A172 (cell line): ENCODE data around the gene SLC12A5. TPM values are rescaled to one million over a fixed set of nuclear protein-coding genes. Genes with fewer than 3 reads are reported as not detected.

Experiments used
- DNase-seq: peaks from one replicate; pipeline ENCODE4 v3.0.0-alpha.2; 2015; ENCODE audit warnings: low spot score
- total RNA-seq: library from RNA; depleted of rRNA; stranded (reverse); fragments of >200 nt; shearing (Covaris generic); gene quantifications from 2 replicates; pipeline ENCODE4 v1.2.3, GENCODE V29; 2014

The SLC12A5 gene
- total RNA-seq, 1 experiment from 2014 or later = 0.90 TPM

DNA sequence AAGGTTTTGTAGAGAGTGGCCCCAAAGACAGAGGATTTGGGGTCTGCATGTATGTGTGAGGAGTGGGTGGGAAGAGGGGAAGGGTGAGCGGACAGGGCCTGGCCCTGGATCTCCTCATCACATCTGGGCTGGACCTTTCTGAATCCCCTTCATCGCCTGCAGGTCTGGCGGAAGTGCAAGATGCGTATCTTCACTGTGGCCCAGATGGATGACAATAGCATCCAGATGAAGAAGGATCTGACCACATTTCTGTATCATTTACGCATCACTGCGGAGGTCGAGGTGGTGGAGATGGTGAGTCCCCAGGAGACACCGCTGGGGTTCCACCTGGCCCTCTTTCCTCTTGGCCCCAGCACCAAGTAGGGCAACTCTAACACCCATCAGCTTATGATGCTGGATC lies 24.4 kb downstream of the SLC12A5 start:
- DNase-seq = no peak

DNA sequence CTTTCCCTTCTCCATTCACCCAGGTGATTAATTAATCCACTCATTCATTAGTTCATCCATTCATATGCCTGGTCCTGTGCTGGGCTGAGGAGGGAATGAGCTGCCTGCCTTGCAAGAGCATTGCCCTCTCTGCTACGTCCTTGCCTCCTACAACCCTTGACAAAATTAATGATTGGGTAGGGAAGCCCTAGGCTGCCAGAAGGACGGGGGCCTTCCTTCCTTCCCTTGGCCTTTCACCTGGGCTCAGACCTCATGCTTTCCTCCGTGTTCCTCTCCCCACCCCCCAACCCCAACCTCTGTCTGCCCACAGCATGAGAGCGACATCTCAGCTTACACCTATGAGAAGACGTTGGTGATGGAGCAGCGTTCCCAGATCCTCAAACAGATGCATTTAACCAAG lies 25.6 kb downstream of the SLC12A5 start:
- DNase-seq = no peak

DNA sequence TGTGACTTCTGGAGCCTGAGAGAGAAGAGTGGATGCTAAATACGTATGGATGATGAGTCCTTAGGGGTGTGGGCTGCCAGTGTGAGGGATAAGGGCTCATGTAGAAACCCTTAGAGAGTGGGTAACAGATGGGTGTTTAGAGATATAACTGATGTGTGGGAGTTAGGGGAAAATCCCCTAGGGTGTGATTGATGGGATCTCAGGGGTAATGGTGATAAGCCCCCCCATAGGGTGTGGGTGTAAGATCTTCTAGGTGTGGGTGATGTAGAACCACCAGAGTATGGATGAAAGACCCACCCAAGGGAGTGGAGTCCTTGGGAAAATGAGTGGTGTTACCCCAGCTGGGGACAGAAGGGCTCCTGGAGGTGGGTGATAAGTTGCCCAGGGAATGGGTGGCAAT lies 26.3 kb downstream of the SLC12A5 start:
- DNase-seq = no peak

DNA sequence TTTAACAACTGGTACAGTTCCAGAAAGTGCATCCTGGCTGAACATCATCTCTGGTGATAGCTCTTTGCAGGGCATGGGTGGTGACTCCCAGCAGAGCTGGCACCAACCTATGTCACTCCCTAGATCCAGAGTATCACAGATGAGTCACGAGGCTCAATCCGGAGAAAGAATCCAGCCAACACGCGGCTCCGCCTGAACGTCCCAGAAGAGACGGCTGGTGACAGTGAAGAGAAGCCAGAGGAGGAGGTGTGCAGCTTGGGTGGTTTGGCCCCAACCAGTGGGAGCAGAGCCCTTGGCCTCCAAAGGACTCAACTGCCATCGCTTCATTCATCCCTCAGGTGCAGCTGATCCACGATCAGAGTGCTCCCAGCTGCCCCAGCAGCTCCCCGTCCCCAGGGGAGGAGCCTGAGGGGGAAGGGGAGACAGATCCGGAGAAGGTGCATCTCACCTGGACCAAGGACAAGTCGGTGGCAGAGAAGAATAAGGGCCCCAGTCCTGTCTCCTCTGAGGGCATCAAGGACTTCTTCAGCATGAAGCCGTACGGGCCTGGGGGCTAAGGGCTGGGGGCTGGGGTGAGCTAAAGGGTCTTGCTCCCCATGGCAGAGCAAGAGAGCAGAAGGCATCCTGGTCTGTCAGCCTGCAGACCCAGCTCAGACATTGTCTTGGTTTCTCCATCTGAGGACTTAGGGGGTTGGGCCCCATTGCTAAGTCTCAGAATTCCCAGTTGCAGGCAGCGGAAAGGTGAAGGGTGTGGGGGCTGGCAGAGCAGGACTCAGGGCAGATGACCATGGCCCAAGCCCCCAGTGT lies 27.2 kb downstream of the SLC12A5 start:
- no peak for DNase-seq

DNA sequence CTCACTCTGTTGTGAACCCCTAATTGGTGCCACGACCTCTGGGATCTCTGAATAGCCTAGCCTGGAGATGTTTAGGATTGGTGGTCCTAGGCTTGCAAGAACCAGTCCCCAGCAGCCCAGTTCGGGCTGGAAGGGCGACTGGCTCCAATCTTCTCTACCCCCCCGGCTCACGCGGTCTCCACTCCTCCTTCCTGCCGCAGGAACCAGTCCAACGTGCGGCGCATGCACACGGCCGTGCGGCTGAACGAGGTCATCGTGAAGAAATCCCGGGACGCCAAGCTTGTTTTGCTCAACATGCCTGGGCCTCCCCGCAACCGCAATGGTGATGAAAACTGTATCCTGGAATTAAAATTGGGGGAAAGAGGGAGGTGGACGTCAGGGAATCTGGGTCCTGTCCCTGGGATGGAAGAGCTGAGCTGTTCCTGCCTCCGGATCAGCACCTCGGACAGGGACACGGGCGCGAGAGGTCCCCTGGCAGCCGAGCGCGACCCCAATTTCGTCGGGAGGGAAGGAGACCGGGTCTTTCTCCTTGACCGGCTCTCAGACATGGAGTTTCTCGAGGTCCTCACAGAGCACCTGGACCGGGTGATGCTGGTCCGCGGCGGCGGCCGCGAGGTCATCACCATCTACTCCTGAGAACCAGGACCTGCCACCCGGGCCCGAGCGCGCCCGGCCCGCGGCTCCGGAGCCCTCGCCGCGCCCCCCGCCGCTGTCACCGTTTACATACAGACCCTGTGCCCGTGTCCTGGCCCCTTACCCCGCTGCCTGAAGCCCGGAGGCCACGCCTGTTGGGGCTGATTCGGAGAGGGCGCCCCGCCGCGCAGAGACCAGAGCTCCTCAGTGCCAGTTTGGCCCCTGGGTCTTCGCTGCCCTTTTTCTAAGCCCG lies 28.2 kb downstream of the SLC12A5 start:
- no peak for DNase-seq

DNA sequence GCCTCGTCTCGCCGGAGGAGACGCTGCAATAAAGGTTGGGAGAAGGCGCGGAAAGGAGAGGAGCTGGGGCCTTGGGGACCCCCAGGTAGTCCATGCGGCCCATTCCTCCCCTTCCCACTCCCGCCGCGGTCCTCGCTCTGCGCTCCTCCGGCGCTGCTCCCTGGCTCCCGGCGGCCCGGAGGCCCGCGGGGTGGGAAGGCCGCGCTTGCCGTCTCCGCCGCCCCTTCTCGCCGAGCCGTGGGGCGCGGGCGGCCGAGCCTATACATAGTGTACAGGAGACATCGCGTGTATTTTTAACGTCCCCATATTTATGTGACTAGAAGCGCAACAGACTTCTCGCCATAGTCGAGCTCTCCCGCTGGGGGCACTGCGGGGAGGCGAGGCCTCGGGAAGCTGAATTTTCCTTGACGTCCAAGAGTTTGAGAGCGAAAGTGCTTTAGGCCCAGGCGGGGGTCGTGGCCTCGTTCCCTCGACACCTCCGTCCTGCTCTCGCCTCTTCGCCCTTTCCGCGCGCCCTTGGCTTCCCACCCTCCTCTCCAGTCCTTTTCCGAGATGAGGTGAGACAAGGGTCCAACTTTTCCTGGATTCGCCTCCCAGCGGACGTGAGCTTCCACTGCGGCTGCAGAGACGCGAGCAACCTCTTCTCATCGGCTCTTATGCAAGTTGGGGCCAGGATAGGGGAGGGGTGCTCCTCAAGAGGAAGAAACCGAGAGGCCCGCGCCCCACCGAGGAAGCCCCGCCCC lies 29.0 kb downstream of the SLC12A5 start:
- no peak for DNase-seq

DNA sequence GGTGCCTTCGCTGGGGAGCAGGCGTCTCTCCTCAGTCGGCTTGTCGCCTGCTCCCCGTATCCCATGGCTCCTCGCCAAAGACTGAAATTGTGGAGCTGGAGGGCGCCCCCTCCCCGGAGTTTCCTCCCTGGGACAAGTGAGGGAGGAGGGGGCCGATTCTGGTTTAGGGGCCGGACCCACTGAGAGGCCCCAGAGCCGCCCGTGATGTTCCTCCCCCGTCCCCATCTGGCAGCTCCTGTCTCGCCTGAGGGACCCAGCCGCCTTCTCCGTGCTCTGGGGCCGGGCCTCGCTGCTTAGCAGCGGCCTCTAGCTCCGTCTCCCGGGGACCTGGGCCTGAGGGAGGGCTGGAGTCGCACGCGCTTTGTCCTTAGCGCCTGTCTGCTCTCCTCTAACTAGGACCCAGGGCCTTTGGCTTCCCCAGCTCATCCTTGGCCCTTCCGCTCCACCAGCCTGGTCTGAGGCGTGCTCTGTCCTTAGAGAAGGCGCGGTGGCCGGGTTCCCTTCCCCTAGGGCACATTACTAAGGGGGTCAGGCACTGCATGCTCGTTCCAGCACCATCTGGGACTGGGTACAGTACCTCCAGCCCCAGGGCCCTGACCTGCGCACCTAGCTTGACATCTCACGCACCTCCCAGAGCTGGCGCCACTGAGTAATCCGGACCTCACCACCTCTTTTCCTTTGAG lies 29.7 kb downstream of the SLC12A5 start:
- DNase-seq = no peak

DNA sequence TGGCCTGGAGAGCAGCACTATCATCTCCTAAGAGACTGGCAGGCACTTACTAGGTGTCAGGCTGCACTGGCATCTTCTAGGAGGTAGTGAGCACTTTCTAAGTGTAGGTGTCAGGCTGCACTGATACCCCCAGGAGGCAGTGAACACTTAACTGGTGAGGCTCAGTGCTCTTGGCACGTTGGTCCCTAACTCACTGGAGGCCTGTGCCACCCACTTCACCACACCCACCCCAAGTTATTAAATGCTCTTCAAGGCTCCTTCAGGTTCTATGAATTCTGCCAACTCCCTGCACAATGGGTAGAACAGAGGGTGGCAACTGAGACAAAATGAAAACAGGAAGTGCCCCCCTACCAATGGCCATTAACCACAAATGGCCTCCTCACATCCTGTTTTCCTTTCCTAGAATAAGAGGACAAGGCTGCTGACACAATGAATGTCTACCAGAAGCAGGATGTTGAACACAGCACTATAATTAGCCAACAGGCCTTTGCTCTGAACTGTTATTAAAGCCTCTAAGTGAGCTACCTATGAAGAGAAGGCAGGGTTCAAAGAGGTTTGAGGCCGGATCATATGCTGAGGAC lies 31.4 kb downstream of the SLC12A5 start:
- peak; percentile 40 for DNase-seq

DNA sequence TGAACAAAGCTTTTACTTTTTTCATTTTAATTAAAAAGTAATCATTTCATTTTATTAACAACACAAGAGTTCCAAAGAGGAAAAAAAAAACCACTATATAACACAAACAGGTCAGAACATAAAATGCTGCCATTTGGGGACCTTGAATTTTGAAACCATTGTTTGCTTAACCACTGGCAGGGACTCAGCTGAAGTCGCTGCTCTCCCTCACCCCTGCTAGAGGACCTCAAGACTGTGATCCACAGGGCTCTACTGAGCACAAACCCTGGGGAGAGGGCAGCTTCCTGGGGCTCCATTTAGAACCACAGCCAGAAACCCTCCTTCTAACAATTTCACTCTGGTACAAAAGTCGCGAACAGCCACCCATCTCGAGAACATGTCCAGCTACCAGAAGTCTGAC lies 32.0 kb downstream of the SLC12A5 start:
- DNase-seq = no peak

DNA sequence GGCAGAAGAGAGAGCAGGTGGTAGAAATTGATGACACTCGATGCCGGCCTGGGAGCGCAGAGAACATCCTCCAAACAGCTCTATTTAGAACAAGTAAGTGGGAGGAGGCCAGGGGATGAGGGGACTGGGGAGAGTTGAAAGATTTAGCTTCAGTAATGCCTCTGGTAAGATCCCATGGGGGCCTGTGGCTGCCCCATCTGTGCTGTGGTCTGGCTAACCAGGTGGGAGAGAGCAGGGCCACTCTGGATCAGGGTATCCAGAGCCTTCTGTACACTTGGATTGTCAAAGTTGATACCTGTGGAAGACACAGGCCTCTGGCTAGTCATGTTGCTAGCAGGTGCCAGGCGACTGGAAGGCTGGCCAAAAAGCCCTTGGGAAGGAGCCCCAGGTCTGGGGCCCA lies 33.1 kb downstream of the SLC12A5 start:
- DNase-seq = no peak

DNA sequence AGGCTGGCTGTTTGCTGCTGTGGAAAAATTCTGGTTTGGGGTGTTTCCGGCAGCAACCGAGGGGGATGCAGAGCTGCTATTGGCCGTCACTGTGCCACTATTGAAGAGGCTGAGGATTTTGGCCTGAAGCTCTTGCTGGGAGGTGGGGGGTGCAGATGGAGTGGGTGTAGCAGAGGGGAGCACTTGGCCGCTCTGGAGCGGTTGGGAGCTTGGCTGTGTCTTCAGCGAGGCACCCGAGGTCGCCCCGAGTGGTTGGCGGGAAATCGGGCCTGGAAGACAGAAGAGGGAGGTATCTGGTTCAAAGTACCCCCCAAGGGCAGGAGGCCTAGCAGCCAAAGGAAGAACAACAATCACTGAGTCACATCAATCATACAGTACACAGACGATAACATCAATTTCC lies 33.6 kb downstream of the SLC12A5 start:
- DNase-seq = no peak

DNA sequence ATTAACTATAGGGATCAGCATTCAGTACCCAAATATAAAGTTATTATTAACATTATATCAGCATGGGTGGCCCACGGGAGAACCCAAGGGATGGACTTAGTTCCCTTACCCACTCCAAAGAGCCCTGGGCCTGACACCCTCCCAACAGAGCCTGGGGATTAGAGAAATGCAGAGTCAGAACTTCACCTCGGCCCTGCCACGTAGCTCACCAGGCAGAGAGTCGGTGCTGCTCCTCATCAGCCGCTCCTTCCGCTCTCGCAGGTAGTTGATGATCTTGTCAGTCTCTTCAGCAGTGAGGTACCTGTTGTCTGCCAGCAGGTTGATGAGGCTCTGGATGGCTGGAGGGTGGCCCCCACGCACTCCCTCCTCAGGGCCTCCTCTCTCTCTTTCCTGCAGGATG lies 34.1 kb downstream of the SLC12A5 start:
- DNase-seq = no peak

DNA sequence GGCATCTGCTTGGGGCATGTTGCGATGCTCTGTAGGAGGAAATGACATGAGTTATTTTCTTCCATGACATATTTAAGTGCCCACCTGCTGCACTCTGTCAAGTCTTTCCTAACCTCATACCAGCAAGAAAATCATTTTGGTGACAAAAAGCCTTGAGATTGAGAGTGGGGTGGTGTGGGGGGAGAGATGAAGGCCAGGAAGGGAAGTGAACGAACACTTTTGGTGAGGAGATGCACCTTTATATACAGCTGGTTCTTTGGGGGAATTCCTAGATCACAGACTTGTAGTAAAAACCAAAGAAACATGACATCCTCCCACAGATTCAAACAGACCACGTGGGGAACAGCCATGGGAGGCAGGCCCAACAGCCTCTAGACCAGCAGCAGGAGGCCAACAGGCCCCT lies 34.6 kb downstream of the SLC12A5 start:
- no peak for DNase-seq

DNA sequence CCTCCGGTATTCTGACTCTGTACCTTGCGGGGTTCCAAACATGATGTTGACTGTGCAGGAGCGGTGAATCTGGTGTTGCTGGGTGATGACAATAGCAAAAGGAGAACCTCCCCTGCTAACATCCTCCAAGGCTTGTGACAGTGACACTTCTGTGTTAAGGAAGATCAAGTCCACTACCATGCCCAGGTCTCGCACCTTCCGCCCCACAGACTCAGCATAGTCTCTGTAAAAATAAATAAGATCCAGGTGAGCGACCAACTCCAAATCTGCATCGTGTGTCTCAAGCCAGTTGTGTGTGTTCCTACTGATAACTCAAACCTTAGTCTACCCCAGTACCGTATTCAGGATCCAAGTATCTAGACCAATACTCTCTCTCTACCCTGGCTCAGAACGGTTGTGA lies 36.0 kb downstream of the SLC12A5 start:
- DNase-seq = no peak

DNA sequence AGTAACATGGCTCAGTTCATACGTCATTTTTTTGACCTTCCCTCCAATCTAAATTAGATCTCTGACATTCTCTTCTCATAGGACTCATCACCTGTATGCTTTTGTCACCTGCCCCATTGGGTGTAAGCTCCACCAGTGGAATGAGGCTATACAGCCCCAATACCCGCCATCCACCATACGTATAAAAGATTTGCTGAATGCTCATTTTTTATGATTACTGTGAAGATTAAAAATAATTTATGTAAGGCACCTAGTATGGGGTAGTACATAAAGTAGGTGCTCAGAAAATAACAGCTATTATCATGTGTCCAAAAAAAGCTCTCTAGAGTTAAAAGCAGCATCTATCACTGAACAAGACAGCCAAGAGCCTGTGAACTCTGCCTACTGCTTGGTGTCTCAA lies 36.7 kb downstream of the SLC12A5 start:
- no peak for DNase-seq

DNA sequence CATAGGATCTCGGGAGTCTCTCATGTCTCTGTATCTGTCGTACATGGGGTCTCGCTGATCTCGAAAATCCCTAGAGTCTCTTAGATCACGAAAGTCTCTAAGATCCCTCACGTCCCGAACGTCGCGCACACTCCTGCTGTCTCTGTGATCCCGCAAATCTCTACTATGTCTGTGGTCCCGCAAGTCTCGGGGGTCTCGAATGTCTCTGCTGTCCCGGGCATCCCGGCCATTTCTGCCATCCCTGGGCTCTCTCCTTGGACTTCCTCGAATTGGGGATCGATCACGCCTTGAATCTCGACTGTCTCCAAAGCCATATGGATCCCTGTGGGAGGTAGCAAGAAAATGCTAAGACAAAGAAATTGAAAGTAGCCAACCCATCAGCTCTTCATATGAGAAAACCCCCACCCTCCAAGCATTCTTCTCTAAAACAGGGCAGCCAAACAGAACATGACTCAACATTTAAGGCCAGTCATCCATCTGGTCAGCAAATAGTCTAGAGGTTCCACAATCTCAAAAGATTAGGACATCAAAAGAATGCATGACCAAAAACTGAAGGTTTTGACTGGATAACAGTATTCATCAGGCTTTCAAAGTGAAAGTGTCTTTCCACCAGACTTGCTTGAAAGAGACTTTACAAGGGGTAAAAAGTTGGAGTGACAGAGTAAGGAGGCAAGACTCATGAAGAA lies 41.3 kb downstream of the SLC12A5 start:
- peak; percentile 44 for DNase-seq

DNA sequence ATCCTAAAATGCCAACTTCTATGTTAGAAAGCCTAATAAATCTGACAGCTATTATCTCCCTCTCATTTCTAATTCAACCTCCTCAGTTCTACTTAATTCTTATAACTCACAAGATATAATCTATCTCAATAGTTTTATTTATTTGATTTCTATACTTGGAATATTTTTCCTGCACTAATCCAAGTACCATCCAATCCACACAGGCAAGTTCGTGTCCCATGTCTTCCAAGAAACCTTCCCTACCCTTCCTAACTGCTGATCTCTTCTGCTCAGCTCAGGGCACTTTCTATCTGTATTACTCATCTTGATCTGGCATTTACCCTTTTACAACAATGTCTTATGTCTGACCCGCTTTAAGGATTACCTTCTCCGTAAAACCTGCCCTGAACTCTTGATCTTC lies 42.6 kb downstream of the SLC12A5 start:
- DNase-seq = peak; percentile 4

DNA sequence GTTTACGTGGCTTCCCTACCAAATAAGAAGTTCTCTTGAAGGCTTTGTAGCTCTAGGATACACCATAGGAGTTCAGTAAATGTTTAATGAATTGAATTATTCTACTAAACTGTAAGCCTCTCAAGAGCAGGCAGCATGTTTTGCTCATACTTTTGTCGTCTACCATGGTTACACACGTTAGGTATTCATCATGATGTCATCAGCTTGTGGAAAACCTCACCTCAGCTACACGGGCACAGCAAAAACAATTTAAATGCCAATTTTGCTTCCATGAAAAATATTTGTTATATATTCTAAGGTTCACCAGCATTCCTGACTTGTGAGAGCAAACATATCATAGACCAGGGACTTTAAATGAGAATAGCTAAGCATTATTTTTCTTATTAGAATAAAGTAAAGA lies 44.0 kb downstream of the SLC12A5 start:
- DNase-seq = no peak

DNA sequence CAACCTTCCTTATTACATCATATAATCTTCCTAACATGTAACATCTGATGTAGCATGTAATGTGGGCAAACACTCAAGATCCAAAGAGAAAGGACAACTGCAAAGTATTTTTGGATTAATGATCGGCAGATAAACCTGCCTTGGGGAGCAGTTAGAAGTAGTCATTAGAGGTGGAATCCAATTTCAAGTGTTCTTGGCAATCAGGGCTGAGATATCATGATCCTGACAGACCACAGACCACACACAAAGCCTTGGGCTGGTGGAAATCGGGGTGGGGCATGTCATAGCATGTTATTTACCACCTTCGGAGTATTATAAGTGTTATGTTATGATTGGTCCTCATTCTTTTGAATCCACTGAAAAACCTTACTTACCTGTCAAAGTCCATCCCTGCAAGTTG lies 44.4 kb downstream of the SLC12A5 start:
- no peak for DNase-seq

DNA sequence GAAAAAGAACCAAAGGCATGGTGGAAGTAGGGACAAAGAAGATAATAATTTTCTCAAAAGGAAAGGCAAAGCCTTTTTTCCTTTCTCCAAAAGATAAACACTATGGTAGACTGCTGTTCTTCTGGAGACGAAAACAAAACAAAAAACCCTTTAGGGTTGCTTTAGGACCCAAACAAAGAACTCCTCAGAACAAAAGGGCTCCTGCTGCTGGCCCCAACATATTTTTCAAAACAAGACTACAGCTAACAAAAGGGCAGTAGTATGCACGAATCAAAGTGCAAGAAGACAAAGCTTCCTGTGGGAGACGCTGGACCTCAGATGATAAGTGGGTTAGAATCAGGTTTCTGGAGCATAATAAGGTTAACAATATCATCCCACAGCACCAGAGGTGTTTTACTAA lies 45.0 kb downstream of the SLC12A5 start:
- DNase-seq = no peak

DNA sequence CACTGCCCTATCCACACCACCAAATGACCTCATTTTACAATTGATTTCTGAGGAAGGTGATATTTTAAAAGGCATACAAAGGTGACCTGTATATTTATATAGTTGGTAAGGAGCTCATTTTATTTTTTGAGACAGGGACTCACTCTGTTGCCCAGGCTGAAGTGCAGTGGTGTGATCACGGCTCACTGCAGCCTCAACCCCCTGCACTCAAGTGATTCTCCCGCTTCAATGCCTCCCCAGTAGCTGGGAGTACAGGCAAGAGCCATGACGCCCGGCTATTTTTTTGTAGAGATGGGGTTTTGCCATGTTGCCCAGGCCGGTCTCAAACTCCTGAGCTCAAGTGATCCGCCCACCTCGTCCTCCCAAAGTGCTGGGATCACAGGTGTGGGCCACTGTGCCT lies 47.8 kb downstream of the SLC12A5 start:
- no peak for DNase-seq
